ENCODE measurements around the gene EMD.

Gene EMD

DNA sequence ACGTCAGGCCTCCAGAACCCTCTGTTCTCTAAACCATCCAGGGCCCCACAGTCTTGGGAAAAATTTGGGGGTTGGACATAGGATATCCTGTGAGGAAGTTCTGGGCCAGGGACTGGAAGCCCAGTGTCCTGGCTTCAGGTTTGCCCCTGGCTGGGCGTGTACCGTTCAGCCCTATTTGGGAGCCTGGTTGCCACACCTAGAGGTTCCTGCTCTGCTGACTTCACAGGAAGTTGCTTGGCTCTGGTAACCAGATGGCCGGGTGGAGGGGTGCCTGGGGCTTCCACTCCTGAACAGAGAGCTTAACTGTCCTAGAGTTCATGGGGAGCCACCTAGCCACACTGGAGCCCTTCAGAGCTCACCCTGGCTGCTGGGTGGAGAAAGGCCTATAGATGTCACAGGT is 33.4 kb downstream of the EMD start:
- Histone ChIP-seq H3K4me1 (ENCODE audit: insufficient read depth, low read length) (peaks cover 11% of the 10 kb centered on the region), H3K9ac (ENCODE audit: low read length) (no peak overlapping the region), H3K9me3 (ENCODE audit: low read length) (no peaks in the 10 kb centered on the region), H3K4me3 (ENCODE audit: low read depth in 1 of 2, low read length in 2 of 2) (peak overlapping the region in 1 of 2 donors; percentile 50), H3K36me3 (ENCODE audit: insufficient read depth, low read length) (no peaks in the 10 kb centered on the region), H3K27ac (ENCODE audit: low read depth, low read length) (peak overlapping the region; percentile 72), H3K27me3 (ENCODE audit: control insufficient read depth in 1 of 2, insufficient read depth in 2 of 2, low read length in 2 of 2) (peaks cover 0 to 6% of the 10 kb centered on the region in 2 donors)

DNA sequence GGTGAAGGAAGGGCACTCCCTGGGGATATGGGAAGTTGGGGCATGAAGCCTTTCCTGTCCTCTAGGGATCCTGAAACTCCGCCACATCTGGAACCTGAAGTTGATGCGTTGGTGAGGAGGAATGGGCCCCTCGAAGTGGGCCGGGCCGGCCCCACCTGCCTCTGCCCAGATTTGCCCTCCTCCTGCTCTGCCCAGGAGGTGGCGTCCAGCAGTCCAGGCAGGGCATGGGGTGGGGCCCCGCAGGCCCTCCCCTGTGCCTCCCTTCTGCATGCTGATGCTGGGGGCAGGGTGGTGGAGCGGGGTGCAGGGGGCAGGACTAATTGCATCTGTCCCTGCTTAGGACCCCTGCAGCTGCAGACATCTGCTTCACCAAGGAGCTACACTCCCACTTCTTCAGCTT is 34.0 kb downstream of the EMD start:
- Histone ChIP-seq H3K4me3 (ENCODE audit: low read depth in 1 of 2, low read length in 2 of 2) (no peak overlapping the region), H3K27ac (ENCODE audit: low read depth, low read length) (no peak overlapping the region), H3K27me3 (ENCODE audit: control insufficient read depth in 1 of 2, insufficient read depth in 2 of 2, low read length in 2 of 2) (peaks cover 0 to 6% of the 10 kb centered on the region in 2 donors), H3K9me3 (ENCODE audit: low read length) (no peaks in the 10 kb centered on the region), H3K4me1 (ENCODE audit: insufficient read depth, low read length) (peaks cover 11% of the 10 kb centered on the region), H3K36me3 (ENCODE audit: insufficient read depth, low read length) (no peaks in the 10 kb centered on the region), H3K9ac (ENCODE audit: low read length) (no peak overlapping the region)

DNA sequence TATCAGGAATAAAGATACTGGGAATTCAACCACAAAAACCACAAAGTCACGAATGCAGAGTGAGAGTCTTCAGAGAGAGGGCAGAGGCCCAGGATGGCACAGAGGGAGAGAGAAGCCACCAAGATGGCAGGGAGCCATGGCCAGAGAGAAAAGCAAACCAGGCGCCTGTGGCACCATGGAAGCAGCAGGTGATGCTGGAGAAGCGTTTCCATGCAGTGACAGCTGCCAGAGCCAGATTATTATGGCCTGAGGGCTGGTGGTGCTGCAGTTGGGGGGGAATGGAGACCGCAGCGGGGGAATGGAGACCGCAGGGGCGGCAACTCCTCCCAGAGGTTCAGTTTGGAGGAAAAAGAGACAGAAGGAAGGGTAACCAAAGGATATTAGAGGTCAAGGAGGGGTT is 38.1 kb downstream of the EMD start:
- Histone ChIP-seq H3K4me1 (ENCODE audit: insufficient read depth, low read length) (peaks cover 10% of the 10 kb centered on the region), H3K27me3 (ENCODE audit: control insufficient read depth in 1 of 2, insufficient read depth in 2 of 2, low read length in 2 of 2) (peaks cover 0 to 6% of the 10 kb centered on the region in 2 donors), H3K27ac (ENCODE audit: low read depth, low read length) (no peak overlapping the region), H3K9me3 (ENCODE audit: low read length) (no peaks in the 10 kb centered on the region), H3K4me3 (ENCODE audit: low read depth in 1 of 2, low read length in 2 of 2) (no peak overlapping the region), H3K9ac (ENCODE audit: low read length) (no peak overlapping the region), H3K36me3 (ENCODE audit: insufficient read depth, low read length) (no peaks in the 10 kb centered on the region)

DNA sequence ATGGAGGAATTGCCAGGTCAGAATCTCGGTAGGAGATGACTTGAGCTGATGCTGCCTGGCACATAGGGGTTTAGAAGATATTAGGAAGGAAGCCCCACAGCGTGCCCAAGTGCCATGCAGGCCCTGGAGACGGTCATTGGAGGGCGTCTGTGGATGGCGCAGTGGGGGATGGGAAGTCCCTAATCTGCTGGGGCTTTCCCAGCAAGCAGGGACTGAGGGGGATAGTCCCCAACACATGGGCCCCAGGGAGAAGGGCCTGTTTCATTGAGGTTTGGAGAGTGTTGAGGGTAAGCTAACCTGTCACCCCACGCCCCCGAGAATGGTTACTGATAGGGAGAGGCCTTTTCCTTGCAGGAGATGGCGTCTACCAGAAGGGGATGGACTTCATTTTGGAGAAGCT is 40.1 kb downstream of the EMD start:
- Histone ChIP-seq H3K4me3 (ENCODE audit: low read depth in 1 of 2, low read length in 2 of 2) (no peak overlapping the region), H3K27me3 (ENCODE audit: control insufficient read depth in 1 of 2, insufficient read depth in 2 of 2, low read length in 2 of 2) (peaks cover 0 to 6% of the 10 kb centered on the region in 2 donors), H3K4me1 (ENCODE audit: insufficient read depth, low read length) (no peaks in the 10 kb centered on the region), H3K9ac (ENCODE audit: low read length) (no peak overlapping the region), H3K9me3 (ENCODE audit: low read length) (no peaks in the 10 kb centered on the region), H3K27ac (ENCODE audit: low read depth, low read length) (no peak overlapping the region), H3K36me3 (ENCODE audit: insufficient read depth, low read length) (no peaks in the 10 kb centered on the region)

DNA sequence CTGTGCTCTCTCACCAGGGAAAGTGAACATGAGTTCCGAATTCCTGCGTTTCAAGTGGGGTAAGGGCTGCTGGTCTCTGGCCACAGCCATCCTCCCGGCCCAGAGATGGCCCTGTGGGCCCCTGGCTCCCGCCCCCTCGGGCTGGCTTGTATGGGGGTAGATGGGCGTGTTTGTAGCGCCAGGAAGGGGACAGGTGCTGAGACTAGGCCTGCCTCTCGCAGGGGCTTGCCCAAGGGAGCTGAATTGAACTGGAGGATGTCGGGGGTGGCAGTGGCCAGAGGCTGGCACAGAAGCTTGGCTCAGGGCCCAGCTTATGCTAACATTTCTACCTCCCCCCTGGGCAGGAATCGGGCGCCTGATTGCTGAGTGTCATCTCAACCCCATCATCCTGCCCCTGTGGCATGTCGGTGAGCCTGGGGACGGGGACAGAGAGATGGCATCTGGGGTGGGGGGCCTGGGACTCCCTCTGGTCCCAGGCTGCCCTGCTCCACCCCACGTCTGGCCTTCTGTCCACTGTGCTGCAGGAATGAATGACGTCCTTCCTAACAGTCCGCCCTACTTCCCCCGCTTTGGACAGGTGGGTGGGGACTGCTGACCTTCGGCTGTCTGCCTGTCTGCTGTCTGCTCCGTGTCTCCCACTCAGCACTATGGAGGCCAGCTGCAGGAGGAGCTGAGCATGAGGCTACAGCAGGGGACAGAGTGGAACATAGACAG is 40.8 kb downstream of the EMD start:
- no peaks in the 10 kb centered on the region for H3K9me3 ChIP-seq (ENCODE audit: low read length)
- H3K27ac ChIP-seq (ENCODE audit: low read depth, low read length): no peak overlapping the region
- no peak overlapping the region for H3K9ac ChIP-seq (ENCODE audit: low read length)
- no peaks in the 10 kb centered on the region for H3K36me3 ChIP-seq (ENCODE audit: insufficient read depth, low read length)
- H3K4me1 ChIP-seq (ENCODE audit: insufficient read depth, low read length): no peaks in the 10 kb centered on the region
- no peak overlapping the region for H3K4me3 ChIP-seq (ENCODE audit: low read depth in 1 of 2, low read length in 2 of 2)
- H3K27me3 ChIP-seq (ENCODE audit: control insufficient read depth in 1 of 2, insufficient read depth in 2 of 2, low read length in 2 of 2): peaks cover 0 to 6% of the 10 kb centered on the region in 2 donors

DNA sequence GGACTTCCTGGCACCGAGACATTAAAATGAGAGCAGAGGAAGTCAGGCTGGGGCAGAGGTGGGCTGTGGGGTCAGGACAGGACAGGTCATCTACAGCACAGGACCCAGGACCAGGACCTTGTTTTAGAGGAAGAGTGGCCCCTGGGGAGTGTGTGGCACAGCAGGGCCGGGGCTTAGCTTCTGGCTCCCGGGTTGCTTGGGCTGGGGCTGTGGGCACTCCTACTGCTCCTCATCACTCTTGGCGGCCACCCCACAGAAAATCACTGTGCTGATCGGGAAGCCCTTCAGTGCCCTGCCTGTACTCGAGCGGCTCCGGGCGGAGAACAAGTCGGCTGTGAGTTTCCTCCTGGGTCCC is 41.3 kb downstream of the EMD start:
- peaks cover 0 to 6% of the 10 kb centered on the region in 2 donors for H3K27me3 ChIP-seq (ENCODE audit: control insufficient read depth in 1 of 2, insufficient read depth in 2 of 2, low read length in 2 of 2)
- no peak overlapping the region for H3K9ac ChIP-seq (ENCODE audit: low read length)
- H3K9me3 ChIP-seq (ENCODE audit: low read length): no peaks in the 10 kb centered on the region
- no peaks in the 10 kb centered on the region for H3K36me3 ChIP-seq (ENCODE audit: insufficient read depth, low read length)
- no peak overlapping the region for H3K4me3 ChIP-seq (ENCODE audit: low read depth in 1 of 2, low read length in 2 of 2)
- H3K4me1 ChIP-seq (ENCODE audit: insufficient read depth, low read length): no peaks in the 10 kb centered on the region
- H3K27ac ChIP-seq (ENCODE audit: low read depth, low read length): no peak overlapping the region

DNA sequence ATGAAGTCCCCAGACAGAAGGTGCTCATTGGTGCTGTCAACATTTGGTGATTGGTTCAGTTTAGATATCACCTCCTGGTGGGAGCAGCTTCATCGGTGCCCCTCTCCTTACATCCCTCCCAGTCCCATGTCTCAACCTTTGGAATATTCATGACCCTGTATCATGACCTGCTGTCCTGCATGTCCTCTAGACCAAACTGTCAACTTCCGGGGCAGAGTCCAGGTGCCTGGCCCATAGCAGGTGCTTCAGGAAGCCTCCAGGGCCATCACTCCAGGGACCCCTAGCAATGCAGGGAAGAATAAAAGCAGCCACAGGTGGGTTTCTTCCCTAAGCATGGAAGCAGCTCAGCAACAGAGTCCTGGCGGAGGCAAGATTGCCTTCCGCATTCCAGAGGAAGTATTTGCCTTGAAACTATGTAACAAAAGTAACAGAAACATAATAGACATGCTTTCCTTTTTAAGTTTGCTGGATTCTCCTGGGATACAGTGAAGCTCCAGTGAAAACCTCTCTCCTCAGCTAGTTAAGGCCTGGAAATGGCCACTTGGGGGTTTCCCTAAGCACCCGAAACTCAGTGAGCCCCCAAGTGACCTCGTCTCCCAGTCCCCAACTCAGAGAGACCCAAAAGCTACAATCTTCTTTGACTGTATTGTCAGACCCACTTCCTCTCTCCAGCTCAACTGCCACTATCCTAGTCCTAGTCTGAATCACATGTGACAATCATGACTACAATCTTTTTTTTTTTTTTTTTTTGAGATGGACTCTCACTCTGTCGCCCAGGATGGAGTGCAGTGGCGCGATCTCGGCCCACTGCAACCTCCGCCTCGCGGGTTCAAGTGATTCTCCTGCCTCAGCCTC is 48.0 kb downstream of the EMD start:
- no peak overlapping the region for H3K27ac ChIP-seq (ENCODE audit: low read depth, low read length)
- peaks cover 6% of the 10 kb centered on the region for H3K36me3 ChIP-seq (ENCODE audit: insufficient read depth, low read length)

DNA sequence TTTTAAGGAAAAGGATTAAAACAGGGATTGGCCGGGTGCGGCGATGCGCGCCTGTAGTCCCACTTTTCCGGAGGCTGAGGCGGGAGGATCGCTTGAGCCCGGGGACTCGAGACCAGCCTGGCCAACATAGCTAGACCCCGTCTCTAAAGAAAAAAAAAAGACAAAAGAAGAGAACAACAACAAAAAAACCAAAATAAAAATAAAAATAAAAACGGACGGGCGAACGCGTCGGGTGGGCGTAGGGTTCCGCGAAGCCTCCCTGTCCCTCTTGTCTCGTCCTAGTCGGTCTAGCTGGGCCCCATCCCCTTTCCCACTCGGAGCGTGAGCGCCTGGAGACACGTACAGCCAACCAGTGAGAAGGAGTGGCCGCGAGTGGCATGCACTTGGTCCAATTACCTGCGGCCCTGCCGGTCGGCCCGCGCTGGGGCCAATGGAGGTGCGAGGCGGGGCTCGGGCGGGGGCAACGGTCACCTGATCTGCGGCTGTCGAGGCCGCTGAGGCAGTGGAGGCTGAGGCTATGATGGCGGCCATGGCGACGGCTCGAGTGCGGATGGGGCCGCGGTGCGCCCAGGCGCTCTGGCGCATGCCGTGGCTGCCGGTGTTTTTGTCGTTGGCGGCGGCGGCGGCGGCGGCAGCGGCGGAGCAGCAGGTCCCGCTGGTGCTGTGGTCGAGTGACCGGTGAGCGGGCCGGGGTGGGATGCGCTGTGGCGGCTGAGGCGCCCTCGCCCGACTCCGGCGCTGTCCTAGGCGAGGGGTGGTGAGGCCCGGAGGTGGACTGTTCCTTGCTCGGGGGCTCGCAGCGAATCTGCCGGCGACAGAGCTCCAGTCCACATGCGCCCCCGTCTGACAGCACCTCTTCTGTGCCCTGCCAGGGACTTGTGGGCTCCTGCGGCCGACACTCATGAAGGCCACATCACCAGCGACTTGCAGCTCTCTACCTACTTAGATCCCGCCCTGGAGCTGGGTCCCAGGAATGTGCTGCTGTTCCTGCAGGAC is 49.4 kb downstream of the EMD start, which contains the start of gene ATP6AP1:
Gene ATP6AP1 (plus strand): TSS at position 502 of the 996 bp plus-strand sequence. CDS start 16 bp downstream, at position 518.
- H3K9me3 ChIP-seq (ENCODE audit: low read length): no peaks in the 10 kb centered on the region
- H3K36me3 ChIP-seq (ENCODE audit: insufficient read depth, low read length): peaks cover 13% of the 10 kb centered on the region
- peaks cover 8% of the 10 kb centered on the region for H3K4me1 ChIP-seq (ENCODE audit: insufficient read depth, low read length)
- H3K27me3 ChIP-seq (ENCODE audit: control insufficient read depth in 1 of 2, insufficient read depth in 2 of 2, low read length in 2 of 2): no peaks in the 10 kb centered on the region
- H3K9ac ChIP-seq (ENCODE audit: low read length): peak within 1 kb of the TSS; percentile 2
- H3K27ac ChIP-seq (ENCODE audit: low read depth, low read length): peak within 1 kb of the TSS; percentile 21
- H3K4me3 ChIP-seq (ENCODE audit: low read depth in 1 of 2, low read length in 2 of 2): peak within 1 kb of the TSS; percentile 40 to 72

More for the DNA sequence above, 48.0 kb downstream of the EMD start:
- no peaks in the 10 kb centered on the region for H3K27me3 ChIP-seq (ENCODE audit: control insufficient read depth in 1 of 2, insufficient read depth in 2 of 2, low read length in 2 of 2)
- H3K9me3 ChIP-seq (ENCODE audit: low read length): no peaks in the 10 kb centered on the region
- H3K9ac ChIP-seq (ENCODE audit: low read length): no peak overlapping the region
- peaks cover 8% of the 10 kb centered on the region for H3K4me1 ChIP-seq (ENCODE audit: insufficient read depth, low read length)
- no peak overlapping the region for H3K4me3 ChIP-seq (ENCODE audit: low read depth in 1 of 2, low read length in 2 of 2)

DNA sequence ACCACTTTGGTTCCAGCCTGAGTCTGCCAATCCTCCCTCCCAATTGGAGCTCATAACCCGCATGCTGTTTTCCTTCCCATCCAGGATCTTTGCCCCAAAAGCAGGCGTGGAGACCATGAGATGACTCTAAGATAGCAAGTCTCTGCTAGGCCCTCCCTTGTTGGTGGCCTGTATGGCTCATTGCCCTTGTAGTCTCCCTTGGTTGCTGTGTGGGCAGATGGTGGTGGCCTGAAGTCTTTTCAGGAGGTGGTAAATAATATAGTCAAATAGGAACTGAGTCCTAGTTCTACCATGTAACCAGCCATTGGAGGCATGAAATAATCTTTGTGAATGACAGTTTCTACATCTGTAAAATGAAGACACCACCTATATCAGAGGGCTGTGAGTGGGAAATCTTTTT is 50.6 kb downstream of the EMD start:
- Histone ChIP-seq H3K27me3 (ENCODE audit: control insufficient read depth in 1 of 2, insufficient read depth in 2 of 2, low read length in 2 of 2) (no peaks in the 10 kb centered on the region), H3K36me3 (ENCODE audit: insufficient read depth, low read length) (peaks cover 19% of the 10 kb centered on the region), H3K4me3 (ENCODE audit: low read depth in 1 of 2, low read length in 2 of 2) (no peak overlapping the region), H3K27ac (ENCODE audit: low read depth, low read length) (peak overlapping the region; percentile 21), H3K9ac (ENCODE audit: low read length) (peak overlapping the region; percentile 2), H3K9me3 (ENCODE audit: low read length) (no peaks in the 10 kb centered on the region), H3K4me1 (ENCODE audit: insufficient read depth, low read length) (peaks cover 8% of the 10 kb centered on the region)

DNA sequence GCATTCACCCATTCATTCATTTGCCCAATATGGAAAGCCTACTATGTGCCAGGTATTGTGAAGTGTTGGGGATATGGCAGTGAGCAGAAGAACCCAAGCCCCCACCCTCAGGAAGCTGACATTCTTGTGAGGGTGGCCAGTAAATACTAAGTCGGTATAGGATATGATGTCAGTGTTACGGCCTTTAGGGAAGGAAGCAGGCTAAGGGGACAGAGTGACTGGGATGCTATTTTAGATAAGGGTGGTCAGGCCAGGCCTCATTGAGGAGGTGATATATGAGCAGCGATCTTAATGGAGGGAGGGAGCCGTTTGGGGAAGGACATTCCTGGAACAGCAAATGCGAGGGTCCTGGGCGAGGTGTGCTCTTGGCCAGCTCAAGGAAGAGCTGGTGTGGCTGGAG is 51.4 kb downstream of the EMD start:
- peaks cover 24% of the 10 kb centered on the region for H3K36me3 ChIP-seq (ENCODE audit: insufficient read depth, low read length)
- H3K4me1 ChIP-seq (ENCODE audit: insufficient read depth, low read length): peaks cover 8% of the 10 kb centered on the region
- H3K27ac ChIP-seq (ENCODE audit: low read depth, low read length): no peak overlapping the region
- no peak overlapping the region for H3K9ac ChIP-seq (ENCODE audit: low read length)
- no peak overlapping the region for H3K4me3 ChIP-seq (ENCODE audit: low read depth in 1 of 2, low read length in 2 of 2)
- H3K27me3 ChIP-seq (ENCODE audit: control insufficient read depth in 1 of 2, insufficient read depth in 2 of 2, low read length in 2 of 2): no peaks in the 10 kb centered on the region
- no peaks in the 10 kb centered on the region for H3K9me3 ChIP-seq (ENCODE audit: low read length)

DNA sequence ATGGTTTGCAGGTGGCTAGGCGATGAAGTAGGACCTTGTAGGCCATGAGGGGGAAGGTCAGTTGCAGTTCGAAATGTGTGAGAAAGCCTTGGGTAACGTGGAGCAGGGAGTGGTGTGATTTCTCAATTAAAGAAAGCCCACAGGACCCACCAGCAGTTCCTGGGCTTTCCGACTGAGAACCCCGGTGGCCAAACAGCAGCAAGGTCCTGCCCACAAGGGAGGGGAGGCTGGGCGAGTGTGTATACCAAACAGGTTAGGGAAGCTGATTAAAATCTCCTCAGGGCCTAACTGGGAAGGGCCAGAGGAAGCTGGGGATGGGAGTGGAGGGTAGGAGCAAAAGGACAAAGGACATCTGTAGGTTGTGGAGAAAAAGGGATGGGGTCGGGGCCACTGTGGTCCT is 51.8 kb downstream of the EMD start:
- H3K27me3 ChIP-seq (ENCODE audit: control insufficient read depth in 1 of 2, insufficient read depth in 2 of 2, low read length in 2 of 2): no peaks in the 10 kb centered on the region
- peaks cover 24% of the 10 kb centered on the region for H3K36me3 ChIP-seq (ENCODE audit: insufficient read depth, low read length)
- no peak overlapping the region for H3K27ac ChIP-seq (ENCODE audit: low read depth, low read length)
- H3K9me3 ChIP-seq (ENCODE audit: low read length): no peaks in the 10 kb centered on the region
- no peak overlapping the region for H3K9ac ChIP-seq (ENCODE audit: low read length)
- no peak overlapping the region for H3K4me3 ChIP-seq (ENCODE audit: low read depth in 1 of 2, low read length in 2 of 2)
- H3K4me1 ChIP-seq (ENCODE audit: insufficient read depth, low read length): peaks cover 8% of the 10 kb centered on the region
